Breast epithelium (tissue), 4 donors: ENCODE measurements around the gene ZNF646. TPM values are rescaled to one million over a fixed set of nuclear protein-coding genes. Genes with fewer than 3 reads are reported as not detected.

Source experiments
- DNase-seq, 2 donors: peaks; one replicate each; pipeline ENCODE4 v3.0.0-alpha.2; 2019; ENCODE audit warnings: low spot score in 2 of 2
- H3K27ac ChIP-seq, 2 donors: fragments of 200-600 bp; sonication (generic) in 1 of 2; one replicate each; pipeline ENCODE4 v1.5.1; 2016 to 2019; ENCODE audit warnings: mild to moderate bottlenecking in 1 of 2
- H3K27me3 ChIP-seq, 2 donors: fragments of 200-600 bp; sonication (generic) in 1 of 2; one replicate each; pipeline versions ENCODE4 v1.5.1 to v1.6.0; 2017 to 2019; ENCODE audit warnings: control low read depth in 1 of 2, mild to moderate bottlenecking in 1 of 2
- H3K36me3 ChIP-seq: fragments of 200-600 bp; one replicate; pipeline ENCODE4 v1.5.1; 2019
- H3K4me1 ChIP-seq, 2 donors: fragments of 200-600 bp; sonication (generic); one replicate each; pipeline ENCODE4 v1.5.1; 2016 to 2019; ENCODE audit warnings: control low read depth in 1 of 2
- H3K4me3 ChIP-seq, 3 donors: fragments of 200-600 bp; sonication (generic); 1 replicate in 2 of 3; 2 replicates in 1 of 3; pipeline ENCODE4 v1.5.1; 2016 to 2019; ENCODE audit warnings: mild to moderate bottlenecking in 3 of 3, moderate library complexity in 2 of 3
- H3K9me3 ChIP-seq, 2 donors: fragments of 200-600 bp; sonication (generic) in 1 of 2; one replicate each; pipeline ENCODE4 v1.5.1; 2016 to 2019; ENCODE audit warnings: control low read depth in 1 of 2
- CTCF ChIP-seq, 3 donors: fragments of 450-650 bp; IDR thresholded peaks; one replicate each; pipeline ENCODE4 v1.5.1; 2016 to 2017; ENCODE audit warnings: antibody characterized with exemption in 3 of 3, mild to moderate bottlenecking in 3 of 3, moderate library complexity in 3 of 3
- POLR2A ChIP-seq: fragments of 450-650 bp; IDR thresholded peaks from one replicate; pipeline ENCODE4 v1.6.1; 2016; ENCODE audit warnings: antibody characterized with exemption, mild to moderate bottlenecking, moderate library complexity
- POLR2AphosphoS5 ChIP-seq, 3 donors: sonication (generic); formaldehyde crosslinking; IDR thresholded peaks; one replicate each; pipeline ENCODE4 v1.6.1; 2017; ENCODE audit warnings: antibody characterized with exemption in 3 of 3
- intact Hi-C: fragments of 100-400 bp; cut with DNase I; formaldehyde crosslinking; loops from one replicate; pipeline ENCODE4 v1.15.1; 2023; ENCODE audit warnings: low total_unique reads
- total RNA-seq, 3 donors: library from RNA; depleted of rRNA; stranded (reverse); fragments of >200 nt; gene quantifications; one replicate each; pipeline ENCODE4 v1.1.0, GENCODE V29; 2016

The ZNF646 gene
- total RNA-seq, 3 donors from 2014 or later: 12.5 to 17.3 (median 13.1) TPM

GRCh38 chr16:31085411-31085810, 11.2 kb downstream of the ZNF646 start:
- no peak for TF ChIP-seq CTCF (IDR thresholded peaks at IDR 0.05)
- no peak for TF ChIP-seq POLR2A
- TF ChIP-seq POLR2AphosphoS5 (IDR thresholded peaks at IDR 0.05): no peak
- H3K36me3 ChIP-seq: no peaks in the 10 kb centered on the region
- no peaks in the 10 kb centered on the region for H3K4me1 ChIP-seq
- H3K4me3 ChIP-seq: no peak overlapping the region
- no peaks in the 10 kb centered on the region for H3K27me3 ChIP-seq
- no peaks in the 10 kb centered on the region for H3K9me3 ChIP-seq
- intact Hi-C loops: no loop called here
- DNase-seq: no peak
- no peak overlapping the region for H3K27ac ChIP-seq

GRCh38 chr16:31085873-31086628, 11.8 kb downstream of the ZNF646 start:
- DNase-seq: no peak
- no peak overlapping the region for H3K27ac ChIP-seq
- no peaks in the 10 kb centered on the region for H3K9me3 ChIP-seq
- H3K27me3 ChIP-seq: no peaks in the 10 kb centered on the region
- H3K36me3 ChIP-seq: no peaks in the 10 kb centered on the region
- no peak for TF ChIP-seq CTCF (IDR thresholded peaks at IDR 0.05)
- no peak for TF ChIP-seq POLR2A
- no peak for TF ChIP-seq POLR2AphosphoS5 (IDR thresholded peaks at IDR 0.05)
- intact Hi-C loops: no loop called here
- no peak overlapping the region for H3K4me3 ChIP-seq
- no peaks in the 10 kb centered on the region for H3K4me1 ChIP-seq

- no peaks in the 10 kb centered on the region for H3K36me3 ChIP-seq
- no peak overlapping the region for H3K4me3 ChIP-seq
- H3K4me1 ChIP-seq: no peaks in the 10 kb centered on the region
- TF ChIP-seq POLR2AphosphoS5 (IDR thresholded peaks at IDR 0.05) (no peak), POLR2A (no peak)
- no peaks in the 10 kb centered on the region for H3K27me3 ChIP-seq
- no peak for DNase-seq
- intact Hi-C loops: no loop called here
- H3K27ac ChIP-seq: no peak overlapping the region
- no peaks in the 10 kb centered on the region for H3K9me3 ChIP-seq
Observed at GRCh38 chr16:31086629-31086906, 12.3 kb downstream of the ZNF646 start.

- H3K4me1 ChIP-seq: no peaks in the 10 kb centered on the region
- no peak overlapping the region for H3K4me3 ChIP-seq
- no peaks in the 10 kb centered on the region for H3K9me3 ChIP-seq
- no peak for TF ChIP-seq CTCF (IDR thresholded peaks at IDR 0.05)
- no peak for TF ChIP-seq POLR2A
- no peak for TF ChIP-seq POLR2AphosphoS5 (IDR thresholded peaks at IDR 0.05)
- no peak for DNase-seq
- H3K27me3 ChIP-seq: no peaks in the 10 kb centered on the region
- intact Hi-C loops: no loop called here
- no peaks in the 10 kb centered on the region for H3K36me3 ChIP-seq
- no peak overlapping the region for H3K27ac ChIP-seq
Observed at GRCh38 chr16:31087481-31087880, 13.3 kb downstream of the ZNF646 start.

GRCh38 chr16:31087971-31088370, 13.7 kb downstream of the ZNF646 start:
- intact Hi-C loops: no loop called here
- Histone ChIP-seq H3K4me3 (no peak overlapping the region), H3K27me3 (no peaks in the 10 kb centered on the region), H3K36me3 (no peaks in the 10 kb centered on the region), H3K9me3 (no peaks in the 10 kb centered on the region), H3K27ac (no peak overlapping the region), H3K4me1 (peaks cover 0 to under 1% of the 10 kb centered on the region in 2 donors)
- no peak for DNase-seq
- TF ChIP-seq POLR2AphosphoS5 (IDR thresholded peaks at IDR 0.05) (no peak), CTCF (IDR thresholded peaks at IDR 0.05) (no peak), POLR2A (no peak)
